NCI-H1417 treated with DMSO at 0.1 percent for 48 hours (cell line): ENCODE results near the gene GTPBP10.

Experiments
- DNase-seq: peaks from one replicate; lab custom pipeline; 2025; lab: John Stamatoyannopoulos, UW

GTPBP10 gene

DNA sequence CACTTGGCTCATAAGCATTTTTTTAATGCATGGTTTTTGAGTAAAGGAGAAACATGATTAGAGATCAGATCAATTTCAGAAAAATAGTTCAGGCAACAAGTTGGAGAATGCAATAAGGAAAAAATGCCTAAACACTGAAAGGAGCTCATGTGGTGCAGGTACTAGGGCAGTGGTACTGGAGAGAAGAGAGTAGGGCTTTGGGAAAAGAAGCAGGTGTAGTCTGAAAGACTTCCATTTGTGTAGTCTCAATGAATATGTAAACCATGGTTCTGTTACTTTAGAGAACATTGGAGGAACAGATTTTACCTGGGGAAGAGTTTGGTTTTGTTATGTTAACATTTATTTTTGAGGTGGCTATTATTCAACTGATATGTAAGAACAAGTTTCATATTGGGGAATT is 5.5 kb downstream of the GTPBP10 start:
- no peak for DNase-seq

- DNase-seq, result no peak
These were observed 36.9 kb downstream of the GTPBP10 start for GRCh38 chr7:90383422-90383821.

DNA sequence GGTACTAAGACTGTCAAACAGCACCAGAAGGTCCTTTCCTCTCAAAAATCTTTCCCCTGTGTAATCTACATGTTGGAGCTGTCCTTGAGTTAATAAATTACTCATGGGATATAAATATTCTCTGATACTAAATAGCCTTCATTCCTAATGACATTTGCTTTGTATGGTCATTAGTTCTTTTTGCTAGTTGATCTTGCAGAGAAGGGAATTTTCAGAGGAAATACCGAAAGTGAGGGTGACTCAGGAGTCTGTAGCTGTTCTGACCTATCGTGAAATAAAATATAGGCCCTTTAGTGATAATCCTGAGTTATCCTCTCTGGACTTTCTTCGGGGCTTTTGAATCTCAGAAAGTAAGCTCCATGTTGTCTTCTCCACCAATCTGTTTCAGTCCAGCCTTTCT is 37.3 kb downstream of the GTPBP10 start:
- DNase-seq, result no peak

DNA sequence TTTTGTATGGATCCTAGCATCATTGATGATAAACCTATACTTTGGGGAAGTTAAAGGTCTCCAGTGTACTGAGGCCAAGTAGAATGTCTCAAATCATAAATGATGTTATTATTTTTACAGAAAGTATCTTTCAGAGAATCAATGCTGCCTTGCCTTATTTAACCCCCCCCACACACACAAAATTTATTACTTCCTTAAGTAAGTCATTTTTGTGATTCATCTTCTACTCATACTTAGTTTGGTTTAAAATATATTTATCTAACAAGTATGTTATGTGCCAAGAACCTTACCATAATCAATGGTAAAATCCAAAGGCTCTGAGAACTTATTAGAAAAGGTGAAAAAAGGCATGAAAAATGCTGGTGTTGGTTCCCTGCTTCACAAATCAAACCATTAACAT is 37.9 kb downstream of the GTPBP10 start:
- no peak for DNase-seq

DNA sequence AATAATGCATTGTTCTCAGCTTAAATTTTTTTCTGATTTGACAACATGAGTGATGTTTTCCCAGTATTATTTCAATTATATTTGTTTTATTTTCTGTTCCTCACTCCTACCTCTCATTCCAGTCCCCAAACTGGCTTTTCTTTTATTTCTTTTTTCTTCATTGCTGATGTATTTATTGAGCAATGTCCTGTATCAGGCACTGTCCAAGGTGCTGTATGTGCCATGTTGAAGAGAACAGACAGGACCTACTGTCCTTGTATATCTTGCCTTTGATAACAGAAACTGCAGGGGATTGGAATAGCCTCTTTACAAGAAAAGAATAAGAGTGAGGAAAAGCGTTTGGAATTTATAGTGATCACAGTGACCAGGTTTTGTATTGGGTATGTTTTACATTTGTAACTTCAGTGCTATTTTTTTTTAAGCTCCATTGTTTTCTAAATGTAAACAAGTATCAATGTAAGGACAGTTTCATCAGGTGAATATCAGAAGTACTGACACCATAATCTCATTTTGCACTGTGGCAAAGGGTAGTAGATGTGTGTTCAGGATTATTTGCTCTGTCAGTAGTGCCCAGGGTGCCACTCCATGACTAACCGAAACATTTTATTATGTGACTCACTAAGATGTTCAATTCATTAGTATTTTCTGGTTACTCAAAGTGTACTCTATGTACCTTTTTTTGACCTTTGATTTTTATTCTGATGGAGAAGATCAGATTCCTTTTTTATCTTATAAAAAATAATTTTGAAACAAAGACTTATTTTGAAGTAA is 41.1 kb downstream of the GTPBP10 start:
- DNase-seq, result no peak

DNA sequence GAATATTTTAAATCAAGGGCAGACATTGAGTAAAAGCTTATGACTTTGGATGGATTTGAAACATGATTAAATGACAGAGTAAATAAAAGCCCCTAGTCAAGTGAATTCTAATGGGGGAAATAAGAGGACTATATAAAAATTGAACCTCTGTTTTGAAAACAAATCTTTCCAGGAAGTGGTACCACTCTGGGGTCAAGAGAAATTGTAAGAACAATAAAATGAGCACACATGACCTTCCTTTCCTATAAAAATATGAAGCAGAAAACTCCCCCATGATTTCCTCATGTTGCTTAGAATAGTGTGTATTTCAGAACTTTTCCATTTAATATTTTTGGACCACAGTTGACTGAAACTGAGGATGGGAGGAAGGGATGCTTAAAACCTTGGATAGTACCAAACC is 44.4 kb downstream of the GTPBP10 start:
- no peak for DNase-seq

GRCh38 chr7:90391488-90391887 is 45.0 kb downstream of the GTPBP10 start:
- DNase-seq, result no peak

DNA sequence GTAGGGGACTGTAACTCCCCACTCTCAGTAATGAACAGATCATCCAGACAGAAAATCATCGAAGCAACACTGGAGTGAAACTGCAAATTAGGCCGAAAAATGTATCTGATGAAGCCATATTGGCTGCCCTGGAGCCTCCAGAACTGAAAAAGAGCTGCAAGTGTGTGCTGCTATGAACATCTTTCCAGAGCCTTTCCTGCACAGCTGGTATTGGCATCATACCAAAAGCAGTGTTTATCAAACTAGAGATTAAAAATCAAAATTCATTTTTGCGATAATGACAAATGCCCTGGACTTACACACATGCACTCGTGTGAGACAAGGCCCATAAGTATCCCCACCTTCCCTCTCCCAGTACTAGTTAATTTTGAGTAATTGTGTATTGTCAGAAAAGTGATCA is 49.9 kb downstream of the GTPBP10 start:
- no peak for DNase-seq

- DNase-seq, result no peak
These were observed 55.5 kb downstream of the GTPBP10 start for GRCh38 chr7:90401989-90402388.

DNA sequence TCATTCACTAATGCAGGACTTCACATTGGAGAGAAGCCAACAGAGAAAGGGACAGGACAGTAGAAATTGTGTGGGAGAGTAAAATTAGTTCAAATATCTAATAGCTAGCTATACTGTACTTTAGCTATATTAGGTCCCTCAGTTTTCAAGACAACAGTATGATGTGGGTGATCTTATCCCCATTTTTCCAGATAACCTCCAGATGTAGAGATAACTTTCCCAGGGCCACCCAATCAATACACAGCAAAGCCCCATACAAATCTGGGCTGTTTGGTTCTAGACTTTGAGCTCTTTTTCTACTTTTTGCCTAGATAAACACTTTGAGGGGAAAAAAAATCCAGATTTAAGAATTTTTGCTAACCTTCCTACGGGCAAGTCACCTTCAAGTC is 56.3 kb downstream of the GTPBP10 start:
- DNase-seq, result no peak

GRCh38 chr7:90403174-90404113 is 56.9 kb downstream of the GTPBP10 start, which contains the start of gene CLDN12:
Gene CLDN12, plus strand, starts transcription at chr7:90403461. Its CDS starts 9,216 bp downstream, at chr7:90412677.
- peak; percentile 81 for DNase-seq

DNA sequence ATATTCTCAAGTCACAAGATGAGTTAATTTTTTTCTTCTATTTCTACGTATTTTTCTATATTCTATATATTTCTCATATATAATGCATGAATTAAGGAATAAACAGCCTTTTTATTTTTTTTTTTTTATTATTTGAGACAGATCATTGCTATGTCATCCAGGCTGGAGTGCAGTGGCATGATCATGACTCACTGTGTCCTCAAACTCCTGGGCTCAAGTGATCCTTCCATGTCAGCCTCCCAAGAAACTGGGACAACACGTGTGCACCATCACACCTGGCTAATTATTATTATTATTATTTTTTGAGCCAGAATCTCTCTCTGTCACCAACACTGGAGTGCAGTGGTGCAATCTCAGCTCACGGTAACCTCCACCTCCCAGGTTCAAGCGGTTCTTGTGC is 58.3 kb downstream of the GTPBP10 start:
- no peak for DNase-seq

- DNase-seq, result no peak
These were observed 60.9 kb downstream of the GTPBP10 start for GRCh38 chr7:90407484-90407821.

- DNase-seq, result no peak
These were observed 61.6 kb downstream of the GTPBP10 start for GRCh38 chr7:90408142-90408541.

- no peak for DNase-seq
These were observed 63.2 kb downstream of the GTPBP10 start for GRCh38 chr7:90409667-90410066.

DNA sequence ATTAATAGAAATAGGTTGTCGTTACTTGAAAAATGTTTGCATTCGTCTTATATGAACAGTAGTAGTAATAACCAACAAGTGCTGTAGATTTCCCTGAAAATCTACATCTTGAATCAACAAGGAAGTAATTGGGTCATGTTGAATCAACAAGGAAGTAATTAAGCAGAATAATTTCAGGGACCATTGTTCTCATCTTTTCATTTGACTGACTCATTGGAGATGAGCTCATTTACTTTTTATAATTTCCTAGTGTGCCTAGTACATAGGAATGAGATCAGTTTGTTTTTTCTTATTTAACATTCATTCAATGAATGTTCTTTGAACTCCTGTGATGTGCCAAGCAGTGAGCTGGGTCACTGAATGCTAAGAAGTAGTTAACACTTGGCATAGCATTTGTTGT is 65.0 kb downstream of the GTPBP10 start:
- DNase-seq, result no peak

GRCh38 chr7:90412458-90413184 is 66.1 kb downstream of the GTPBP10 start:
- no peak for DNase-seq

GRCh38 chr7:90413185-90413528 is 66.6 kb downstream of the GTPBP10 start:
- no peak for DNase-seq

GRCh38 chr7:90421651-90422050 is 75.1 kb downstream of the GTPBP10 start:
- no peak for DNase-seq

GRCh38 chr7:90424720-90425119 is 78.2 kb downstream of the GTPBP10 start:
- no peak for DNase-seq

- DNase-seq, result no peak
These were observed 78.9 kb downstream of the GTPBP10 start for GRCh38 chr7:90425376-90425775.

- no peak for DNase-seq
These were observed 84.3 kb downstream of the GTPBP10 start for GRCh38 chr7:90430614-90431460.
